Tibial artery (tissue), 4 donors: Measurements from ENCODE around the gene RASSF10.

Source experiments
- DNase-seq, 2 donors: peaks; one replicate each; pipeline ENCODE4 v3.0.0-alpha.2; 2019
- H3K27ac ChIP-seq, 2 donors: fragments of 200-600 bp; sonication (generic) in 1 of 2; 1 replicate in 1 of 2; 2 replicates in 1 of 2; pipeline ENCODE4 v1.5.1; 2018 to 2019; ENCODE audit warnings: mild to moderate bottlenecking in 1 of 2
- H3K27me3 ChIP-seq, 2 donors: fragments of 200-600 bp; sonication (generic) in 1 of 2; one replicate each; pipeline versions ENCODE4 v1.5.1 to v1.6.0; 2016 to 2019
- H3K36me3 ChIP-seq, 3 donors: fragments of 200-600 bp; sonication (generic) in 2 of 3; one replicate each; pipeline ENCODE4 v1.5.1; 2016 to 2019; ENCODE audit warnings: mild to moderate bottlenecking in 2 of 3
- H3K4me1 ChIP-seq, 4 donors: fragments of 200-600 bp; sonication (generic) in 2 of 4; 1 replicate in 3 of 4; 2 replicates in 1 of 4; pipeline ENCODE4 v1.5.1; 2016 to 2019
- H3K4me3 ChIP-seq, 2 donors: fragments of 200-600 bp; sonication (generic) in 1 of 2; 1 replicate in 1 of 2; 2 replicates in 1 of 2; pipeline ENCODE4 v1.5.1; 2018 to 2019; ENCODE audit warnings: mild to moderate bottlenecking in 2 of 2
- H3K9me3 ChIP-seq, 3 donors: fragments of 200-600 bp; sonication (generic) in 1 of 3; one replicate each; pipeline ENCODE4 v1.5.1; 2016 to 2019
- CTCF ChIP-seq, 2 experiments: fragments of 200-600 bp in 1 of 2; fragments of 450-650 bp in 1 of 2; IDR thresholded peaks; one replicate each; pipeline ENCODE4 v1.5.1; 2017 to 2019; ENCODE audit warnings: antibody characterized with exemption in 2 of 2, mild to moderate bottlenecking in 1 of 2, moderate library complexity in 1 of 2
- intact Hi-C: fragments of 100-400 bp; cut with DNase I; formaldehyde crosslinking; loops from one replicate; pipeline ENCODE4 v1.15.0; 2023; ENCODE audit warnings: low total_unique reads

Gene RASSF10

GRCh38 chr11:13052130-13052571 is 43.0 kb downstream of the RASSF10 start:
- Histone ChIP-seq H3K27ac (no peak overlapping the region), H3K27me3 (peaks cover 0 to 15% of the 10 kb centered on the region in 2 donors), H3K9me3 (no peaks in the 10 kb centered on the region), H3K36me3 (no peaks in the 10 kb centered on the region), H3K4me1 (no peaks in the 10 kb centered on the region), H3K4me3 (no peak overlapping the region)
- no peak for TF ChIP-seq CTCF (IDR thresholded peaks at IDR 0.05)
- no peak for DNase-seq
- intact Hi-C loops = no loop called here

GRCh38 chr11:13053255-13053917 is 44.3 kb downstream of the RASSF10 start:
- intact Hi-C loops = no loop called here
- Histone ChIP-seq H3K4me3 (no peak overlapping the region), H3K4me1 (no peaks in the 10 kb centered on the region), H3K36me3 (no peaks in the 10 kb centered on the region), H3K9me3 (no peaks in the 10 kb centered on the region), H3K27ac (no peak overlapping the region), H3K27me3 (peaks cover 0 to 15% of the 10 kb centered on the region in 2 donors)
- DNase-seq = no peak
- TF ChIP-seq CTCF (IDR thresholded peaks at IDR 0.05) = no peak

GRCh38 chr11:13054278-13054677 is 45.2 kb downstream of the RASSF10 start:
- no peak for TF ChIP-seq CTCF (IDR thresholded peaks at IDR 0.05)
- H3K4me1 ChIP-seq = no peaks in the 10 kb centered on the region
- H3K27ac ChIP-seq = no peak overlapping the region
- H3K27me3 ChIP-seq = peaks cover 0 to 11% of the 10 kb centered on the region in 2 donors
- no peaks in the 10 kb centered on the region for H3K36me3 ChIP-seq
- H3K4me3 ChIP-seq = no peak overlapping the region
- no peaks in the 10 kb centered on the region for H3K9me3 ChIP-seq
- intact Hi-C loops = no loop called here
- DNase-seq = no peak

GRCh38 chr11:13055200-13055599 is 46.1 kb downstream of the RASSF10 start:
- intact Hi-C loops = no loop called here
- H3K9me3 ChIP-seq = no peaks in the 10 kb centered on the region
- no peak for TF ChIP-seq CTCF (IDR thresholded peaks at IDR 0.05)

GRCh38 chr11:13061294-13061990 is 52.3 kb downstream of the RASSF10 start:
- Histone ChIP-seq H3K36me3 (no peaks in the 10 kb centered on the region), H3K4me1 (no peaks in the 10 kb centered on the region), H3K9me3 (no peaks in the 10 kb centered on the region), H3K27ac (no peak overlapping the region), H3K4me3 (no peak overlapping the region), H3K27me3 (peaks cover 0 to 11% of the 10 kb centered on the region in 2 donors)
- DNase-seq = no peak
- intact Hi-C loops = no loop called here
- TF ChIP-seq CTCF (IDR thresholded peaks at IDR 0.05) = no peak

More at GRCh38 chr11:13055200-13055599, 46.1 kb downstream of the RASSF10 start:
- Histone ChIP-seq H3K4me1 (no peaks in the 10 kb centered on the region), H3K27ac (no peak overlapping the region), H3K27me3 (peaks cover 0 to 10% of the 10 kb centered on the region in 2 donors), H3K4me3 (no peak overlapping the region), H3K36me3 (no peaks in the 10 kb centered on the region)
- no peak for DNase-seq
